ENCODE measurements around the gene CCSER1.
"Not testable (repeated sequence)": the region's sequence is repeated elsewhere in the genome, so short reads cannot be mapped to it uniquely, and the experiment has no call there.

CCSER1 gene

DNA sequence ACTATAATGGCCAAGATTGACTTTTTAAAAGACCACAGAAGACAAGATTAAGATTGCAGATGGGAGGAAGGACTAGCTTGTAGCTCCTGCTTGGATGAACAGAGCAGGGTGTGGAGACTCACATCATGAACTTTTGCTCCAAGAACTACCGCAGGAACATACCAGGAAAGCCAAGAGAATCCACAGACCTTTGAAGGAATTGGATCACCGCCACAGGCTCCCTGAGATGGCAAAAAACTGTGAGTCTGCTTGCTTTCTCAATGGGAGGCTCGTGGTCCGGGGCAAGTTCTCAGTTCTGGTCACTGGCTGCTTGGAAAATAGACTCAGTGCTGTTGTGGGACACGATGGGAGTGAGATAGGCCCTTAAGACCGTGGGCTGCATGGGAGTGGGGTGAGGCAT lies 276.6 kb downstream of the CCSER1 start:
- Histone ChIP-seq H3K27me3 (ENCODE audit: insufficient read depth, low read length) (no peaks in the 10 kb centered on the region), H3K18ac (ENCODE audit: low read length) (no peak overlapping the region), H2AK5ac (ENCODE audit: low read length) (no peak overlapping the region), H3K4me3 (ENCODE audit: low read depth, low read length) (no peak overlapping the region), H3K4ac (ENCODE audit: low read depth, low read length) (no peak overlapping the region), H2BK120ac (ENCODE audit: insufficient read depth, low read length, poor library complexity) (no peak overlapping the region), H3K4me2 (ENCODE audit: low read length) (no peak overlapping the region), H3K4me1 (ENCODE audit: control insufficient read depth in 1 of 2, insufficient read depth in 2 of 2, low read length in 2 of 2) (no peaks in the 10 kb centered on the region), H2AFZ (ENCODE audit: insufficient read depth, low read length, poor library complexity) (no peak overlapping the region), H4K91ac (ENCODE audit: low read depth, low read length) (no peak overlapping the region), H2BK12ac (ENCODE audit: low read length) (no peak overlapping the region), H3K9me3 (ENCODE audit: insufficient read depth, low read depth, low read length) (peaks cover 2% of the 10 kb centered on the region), H3K36me3 (ENCODE audit: control insufficient read depth in 1 of 2, insufficient read depth in 2 of 2, low read length in 2 of 2) (no peaks in the 10 kb centered on the region), H3K27ac (ENCODE audit: low read depth, low read length) (no peak overlapping the region), H4K8ac (ENCODE audit: low read depth, low read length) (no peak overlapping the region), H4K12ac (ENCODE audit: low read depth, low read length) (no peak overlapping the region), H3K23ac (ENCODE audit: low read length) (no peak overlapping the region), H3K9ac (ENCODE audit: low read length) (no peak overlapping the region), H3K79me2 (ENCODE audit: control insufficient read depth, insufficient read depth, low read length, poor library complexity) (no peaks in the 10 kb centered on the region), H2BK5ac (ENCODE audit: low read depth, low read length, poor library complexity) (no peak overlapping the region), H3K14ac (ENCODE audit: low read length) (no peak overlapping the region), H3K79me1 (ENCODE audit: low read length) (no peaks in the 10 kb centered on the region)
- no peak for DNase-seq
- WGBS (ENCODE audit: extremely low coverage, insufficient coverage, insufficient read length), result no CpG with 5 or more reads among the region's 6 CpGs

- DNase-seq, result not testable (repeated sequence)
Observed at GRCh38 chr4:90407897-90408296, 280.7 kb downstream of the CCSER1 start.

GRCh38 chr4:90412786-90413185 lies 285.6 kb downstream of the CCSER1 start:
- not testable (repeated sequence) for H3K23ac ChIP-seq (ENCODE audit: low read length); H2AK5ac ChIP-seq (ENCODE audit: low read length); H3K36me3 ChIP-seq (ENCODE audit: control insufficient read depth in 1 of 2, insufficient read depth in 2 of 2, low read length in 2 of 2); H3K27me3 ChIP-seq (ENCODE audit: insufficient read depth, low read length); H3K79me1 ChIP-seq (ENCODE audit: low read length); H3K9me3 ChIP-seq (ENCODE audit: insufficient read depth, low read depth, low read length); H3K18ac ChIP-seq (ENCODE audit: low read length); H2AFZ ChIP-seq (ENCODE audit: insufficient read depth, low read length, poor library complexity); H3K4me3 ChIP-seq (ENCODE audit: low read depth, low read length); H3K4me2 ChIP-seq (ENCODE audit: low read length); H3K4ac ChIP-seq (ENCODE audit: low read depth, low read length); H3K4me1 ChIP-seq (ENCODE audit: control insufficient read depth in 1 of 2, insufficient read depth in 2 of 2, low read length in 2 of 2); H4K91ac ChIP-seq (ENCODE audit: low read depth, low read length); H3K27ac ChIP-seq (ENCODE audit: low read depth, low read length); H2BK5ac ChIP-seq (ENCODE audit: low read depth, low read length, poor library complexity); H3K79me2 ChIP-seq (ENCODE audit: control insufficient read depth, insufficient read depth, low read length, poor library complexity); H3K14ac ChIP-seq (ENCODE audit: low read length); DNase-seq; H2BK120ac ChIP-seq (ENCODE audit: insufficient read depth, low read length, poor library complexity); H2BK12ac ChIP-seq (ENCODE audit: low read length); H4K8ac ChIP-seq (ENCODE audit: low read depth, low read length); H4K12ac ChIP-seq (ENCODE audit: low read depth, low read length); H3K9ac ChIP-seq (ENCODE audit: low read length)

More at GRCh38 chr4:90407897-90408296, 280.7 kb downstream of the CCSER1 start:
- not testable (repeated sequence) for H3K9ac ChIP-seq (ENCODE audit: low read length); H3K4me1 ChIP-seq (ENCODE audit: control insufficient read depth in 1 of 2, insufficient read depth in 2 of 2, low read length in 2 of 2); H2BK120ac ChIP-seq (ENCODE audit: insufficient read depth, low read length, poor library complexity); H3K4me3 ChIP-seq (ENCODE audit: low read depth, low read length); H3K36me3 ChIP-seq (ENCODE audit: control insufficient read depth in 1 of 2, insufficient read depth in 2 of 2, low read length in 2 of 2); H3K4me2 ChIP-seq (ENCODE audit: low read length); H3K27me3 ChIP-seq (ENCODE audit: insufficient read depth, low read length); H3K79me1 ChIP-seq (ENCODE audit: low read length); H3K18ac ChIP-seq (ENCODE audit: low read length); H4K8ac ChIP-seq (ENCODE audit: low read depth, low read length); H2AK5ac ChIP-seq (ENCODE audit: low read length); H3K14ac ChIP-seq (ENCODE audit: low read length); H4K12ac ChIP-seq (ENCODE audit: low read depth, low read length); H4K91ac ChIP-seq (ENCODE audit: low read depth, low read length); H3K9me3 ChIP-seq (ENCODE audit: insufficient read depth, low read depth, low read length); H3K79me2 ChIP-seq (ENCODE audit: control insufficient read depth, insufficient read depth, low read length, poor library complexity); H2AFZ ChIP-seq (ENCODE audit: insufficient read depth, low read length, poor library complexity); H3K27ac ChIP-seq (ENCODE audit: low read depth, low read length); H3K23ac ChIP-seq (ENCODE audit: low read length); H2BK5ac ChIP-seq (ENCODE audit: low read depth, low read length, poor library complexity); H3K4ac ChIP-seq (ENCODE audit: low read depth, low read length); H2BK12ac ChIP-seq (ENCODE audit: low read length)
- WGBS (ENCODE audit: extremely low coverage, insufficient coverage, insufficient read length), result no CpG with 5 or more reads among the region's 11 CpGs

DNA sequence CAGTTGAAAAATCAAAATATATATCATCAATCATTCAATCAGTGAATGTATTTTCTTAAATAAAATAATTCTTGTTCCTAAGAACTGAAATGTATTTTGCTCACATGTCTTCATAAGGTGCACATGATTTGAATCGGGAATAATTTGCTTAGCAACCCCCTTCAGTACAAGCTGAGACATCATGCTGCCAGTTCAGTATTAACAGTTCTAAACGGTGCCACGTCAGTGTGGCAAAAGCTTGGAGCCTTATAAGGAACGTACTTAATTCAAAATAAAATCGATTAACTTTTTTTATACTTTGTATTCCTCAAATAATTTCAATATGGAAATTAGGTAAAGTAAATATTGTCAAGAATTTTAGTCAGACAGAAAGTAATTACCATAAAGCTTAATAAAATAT lies 287.9 kb downstream of the CCSER1 start:
- H2AK5ac ChIP-seq (ENCODE audit: low read length), result no peak overlapping the region
- H3K14ac ChIP-seq (ENCODE audit: low read length), result no peak overlapping the region
- no peaks in the 10 kb centered on the region for H3K36me3 ChIP-seq (ENCODE audit: control insufficient read depth in 1 of 2, insufficient read depth in 2 of 2, low read length in 2 of 2)
- no peak overlapping the region for H2BK120ac ChIP-seq (ENCODE audit: insufficient read depth, low read length, poor library complexity)
- H3K79me2 ChIP-seq (ENCODE audit: control insufficient read depth, insufficient read depth, low read length, poor library complexity), result no peaks in the 10 kb centered on the region
- H3K9me3 ChIP-seq (ENCODE audit: insufficient read depth, low read depth, low read length), result no peaks in the 10 kb centered on the region
- H4K91ac ChIP-seq (ENCODE audit: low read depth, low read length), result no peak overlapping the region
- H4K8ac ChIP-seq (ENCODE audit: low read depth, low read length), result no peak overlapping the region
- no peak overlapping the region for H4K12ac ChIP-seq (ENCODE audit: low read depth, low read length)
- H3K79me1 ChIP-seq (ENCODE audit: low read length), result no peaks in the 10 kb centered on the region
- H3K27me3 ChIP-seq (ENCODE audit: insufficient read depth, low read length), result no peaks in the 10 kb centered on the region
- H3K23ac ChIP-seq (ENCODE audit: low read length), result no peak overlapping the region
- H2AFZ ChIP-seq (ENCODE audit: insufficient read depth, low read length, poor library complexity), result no peak overlapping the region
- DNase-seq, result no peak
- no peak overlapping the region for H3K4me3 ChIP-seq (ENCODE audit: low read depth, low read length)
- H3K4me2 ChIP-seq (ENCODE audit: low read length), result no peak overlapping the region
- H2BK5ac ChIP-seq (ENCODE audit: low read depth, low read length, poor library complexity), result no peak overlapping the region
- no peak overlapping the region for H3K18ac ChIP-seq (ENCODE audit: low read length)
- H3K4me1 ChIP-seq (ENCODE audit: control insufficient read depth in 1 of 2, insufficient read depth in 2 of 2, low read length in 2 of 2), result no peaks in the 10 kb centered on the region
- no peak overlapping the region for H3K27ac ChIP-seq (ENCODE audit: low read depth, low read length)
- no peak overlapping the region for H3K9ac ChIP-seq (ENCODE audit: low read length)
- WGBS (ENCODE audit: extremely low coverage, insufficient coverage, insufficient read length), result no CpG with 5 or more reads among the region's 5 CpGs
- no peak overlapping the region for H3K4ac ChIP-seq (ENCODE audit: low read depth, low read length)
- no peak overlapping the region for H2BK12ac ChIP-seq (ENCODE audit: low read length)

Measured in trophoblast cell (in vitro differentiated cells and primary cell).